Measurements from ENCODE around the gene BID. TPM values are rescaled to one million over a fixed set of nuclear protein-coding genes. Genes with fewer than 3 reads are reported as not detected.

Gene BID
- total RNA-seq, 1 experiment from 2014 or later: 52.6 TPM

DNA sequence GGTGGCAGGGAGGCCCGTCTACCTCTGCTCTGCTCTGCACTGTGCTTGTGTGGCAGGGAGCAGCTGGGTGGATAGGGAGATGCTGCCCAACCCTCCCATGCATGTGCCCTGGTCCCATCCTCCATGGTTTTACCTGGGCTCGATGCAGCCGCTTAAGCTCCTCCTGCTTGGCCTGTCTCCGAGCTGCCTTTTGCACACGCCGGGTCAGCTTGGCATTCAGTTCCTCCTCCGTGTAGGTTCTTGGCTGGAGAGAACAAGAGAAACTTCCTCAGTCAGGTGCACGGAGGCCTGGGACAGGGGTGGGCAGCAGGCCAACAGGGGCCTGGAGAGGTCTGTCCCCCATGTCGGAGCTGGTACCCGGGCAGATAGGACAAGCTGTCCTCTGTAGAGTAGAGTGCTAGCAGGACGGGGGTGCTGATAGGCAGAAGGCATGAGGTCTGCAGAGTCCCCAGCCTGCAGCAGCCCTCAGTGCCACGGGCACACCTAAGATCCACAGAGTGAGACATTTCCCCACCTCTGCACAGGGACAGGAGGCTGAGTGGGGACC, 36.4 kb upstream of the BID start:
- no peak overlapping the region for H3K4me3 ChIP-seq (ENCODE audit: insufficient read depth, low read depth, low read length)
- H3K36me3 ChIP-seq (replicated peaks; ENCODE audit: control insufficient read depth, insufficient read depth, low read length): no peaks in the 10 kb centered on the region; the same call in 1 of the 2 replicates
- DNase-seq: no peak
- no peaks in the 10 kb centered on the region for H3K27me3 ChIP-seq (ENCODE audit: control insufficient read depth, insufficient read depth, low read length)

DNA sequence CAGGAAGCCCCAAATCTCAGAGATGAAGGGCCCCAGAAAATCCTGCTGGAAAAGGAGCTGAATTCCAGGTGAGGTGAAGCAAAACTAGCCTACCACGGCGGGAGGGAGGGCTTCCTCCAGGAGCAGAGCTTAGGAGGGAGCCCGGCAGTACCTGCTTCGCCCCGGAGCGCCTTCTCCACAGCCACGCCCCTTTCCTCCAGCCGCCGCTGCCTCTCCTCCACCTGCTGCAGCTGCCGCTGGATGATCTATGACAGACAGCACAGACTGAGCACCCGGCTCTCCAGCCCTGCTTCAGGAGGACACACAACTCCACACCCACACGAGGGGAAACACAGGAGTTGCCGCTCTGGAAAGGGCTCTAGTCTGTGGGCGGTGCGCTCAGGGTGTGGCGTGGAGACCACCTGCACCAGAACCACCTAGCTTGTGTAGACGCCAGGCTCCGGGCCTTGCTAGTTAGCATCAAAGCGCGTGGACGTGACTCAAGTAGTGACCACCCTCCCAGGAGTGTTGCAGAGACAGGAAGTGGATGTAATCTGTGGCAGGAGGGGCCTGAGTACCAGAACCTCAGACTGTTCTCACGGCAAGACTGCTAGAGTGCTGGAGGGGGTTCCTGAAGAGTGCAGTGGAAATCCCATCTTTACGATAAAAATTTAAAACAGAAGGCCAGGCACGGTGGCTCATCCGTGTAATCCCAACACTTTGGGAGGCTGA, 34.6 kb upstream of the BID start:
- H3K27me3 ChIP-seq (ENCODE audit: control insufficient read depth, insufficient read depth, low read length): no peaks in the 10 kb centered on the region
- DNase-seq: no peak

DNA sequence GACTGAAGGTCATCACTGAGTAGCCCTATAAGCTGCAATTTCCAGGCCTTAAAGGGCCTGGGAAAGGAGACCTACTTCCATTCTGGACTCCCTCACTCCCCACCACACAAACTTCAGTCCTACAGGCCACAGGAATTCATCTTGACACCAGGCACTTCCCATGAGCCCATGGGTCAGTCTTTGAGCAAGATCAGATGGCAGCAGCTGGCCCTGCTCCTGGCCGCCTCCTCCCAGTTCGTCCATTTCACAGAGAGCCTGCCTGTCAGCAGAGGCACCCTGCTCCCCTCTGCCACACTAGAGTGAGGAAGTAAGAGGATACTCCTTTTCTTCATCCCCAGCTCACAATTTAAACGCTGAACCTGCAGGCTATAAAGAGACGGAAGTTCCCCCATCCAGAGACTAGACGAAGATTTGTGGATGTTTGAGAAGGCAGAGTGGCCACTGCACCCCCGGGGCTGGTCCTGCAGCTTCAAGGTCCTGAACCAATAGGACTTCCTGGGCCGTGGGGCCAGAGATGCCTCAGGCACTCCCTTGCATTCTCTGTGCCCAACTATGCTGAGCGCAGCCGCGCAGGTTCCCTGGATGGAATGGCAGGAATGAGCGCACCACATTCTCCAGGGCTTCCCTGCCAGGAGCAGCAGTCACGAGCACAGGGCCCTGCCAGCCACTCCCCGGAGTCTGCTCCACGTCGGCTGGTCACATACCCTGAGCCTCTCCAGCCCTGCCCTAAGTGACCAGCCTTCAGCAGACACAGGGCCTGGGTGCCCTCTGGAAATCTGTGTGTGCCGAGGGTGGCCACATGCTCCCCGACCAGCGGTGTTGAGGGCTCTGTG, 33.5 kb upstream of the BID start:
- Histone ChIP-seq H3K4me3 (ENCODE audit: insufficient read depth, low read depth, low read length) (no peak overlapping the region), H3K36me3 (replicated peaks; ENCODE audit: control insufficient read depth, insufficient read depth, low read length) (no peaks in the 10 kb centered on the region), H3K27me3 (ENCODE audit: control insufficient read depth, insufficient read depth, low read length) (no peaks in the 10 kb centered on the region)
- no peak for DNase-seq

More for the DNA sequence above, 34.6 kb upstream of the BID start:
- Histone ChIP-seq H3K36me3 (replicated peaks; ENCODE audit: control insufficient read depth, insufficient read depth, low read length) (no peaks in the 10 kb centered on the region; the same call in 1 of the 2 replicates), H3K4me3 (ENCODE audit: insufficient read depth, low read depth, low read length) (no peak overlapping the region)

DNA sequence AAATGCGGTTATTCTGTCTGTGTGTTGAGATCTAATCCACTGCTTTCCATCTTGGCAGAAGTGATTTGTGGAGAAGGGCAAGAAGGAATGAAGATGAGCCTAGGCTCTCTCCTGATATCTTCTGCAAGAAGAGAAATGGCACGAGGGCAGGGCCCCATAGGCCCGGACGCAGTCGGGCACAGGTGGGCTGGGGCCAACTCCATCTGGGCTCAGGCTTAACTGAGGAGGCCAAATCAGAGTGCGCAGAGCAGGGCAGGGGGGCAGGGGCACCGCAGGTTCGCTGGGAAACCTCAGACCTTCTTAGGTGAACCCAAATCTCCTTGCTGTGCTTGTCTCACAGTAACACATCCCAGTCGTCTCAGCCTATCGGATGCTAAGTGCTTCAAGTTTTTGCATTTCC, 32.8 kb upstream of the BID start:
- DNase-seq: no peak
- no peak overlapping the region for H3K4me3 ChIP-seq (ENCODE audit: insufficient read depth, low read depth, low read length)
- no peaks in the 10 kb centered on the region for H3K36me3 ChIP-seq (replicated peaks; ENCODE audit: control insufficient read depth, insufficient read depth, low read length)
- H3K27me3 ChIP-seq (ENCODE audit: control insufficient read depth, insufficient read depth, low read length): no peaks in the 10 kb centered on the region

DNA sequence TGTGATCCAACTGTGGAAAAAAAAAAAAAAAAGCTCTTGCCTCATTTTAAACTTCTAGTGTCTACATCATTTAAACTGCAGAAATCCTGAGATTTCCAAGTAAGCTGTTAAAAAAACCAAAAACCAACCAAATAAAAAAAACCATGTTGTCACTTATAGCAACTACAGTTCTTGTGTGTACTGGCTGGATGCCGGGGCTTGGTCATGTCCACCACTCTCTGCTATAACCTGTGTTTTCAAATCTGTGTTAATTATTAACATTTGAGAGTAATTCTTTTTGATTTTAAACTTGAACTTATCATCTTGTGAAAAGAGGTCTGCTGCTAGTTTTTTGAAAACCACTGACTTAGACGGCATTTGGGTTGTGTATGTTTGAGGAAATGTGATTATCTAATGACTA, 32.2 kb upstream of the BID start:
- Histone ChIP-seq H3K36me3 (replicated peaks; ENCODE audit: control insufficient read depth, insufficient read depth, low read length) (no peaks in the 10 kb centered on the region), H3K4me3 (ENCODE audit: insufficient read depth, low read depth, low read length) (no peak overlapping the region), H3K27me3 (ENCODE audit: control insufficient read depth, insufficient read depth, low read length) (no peaks in the 10 kb centered on the region)
- no peak for DNase-seq

DNA sequence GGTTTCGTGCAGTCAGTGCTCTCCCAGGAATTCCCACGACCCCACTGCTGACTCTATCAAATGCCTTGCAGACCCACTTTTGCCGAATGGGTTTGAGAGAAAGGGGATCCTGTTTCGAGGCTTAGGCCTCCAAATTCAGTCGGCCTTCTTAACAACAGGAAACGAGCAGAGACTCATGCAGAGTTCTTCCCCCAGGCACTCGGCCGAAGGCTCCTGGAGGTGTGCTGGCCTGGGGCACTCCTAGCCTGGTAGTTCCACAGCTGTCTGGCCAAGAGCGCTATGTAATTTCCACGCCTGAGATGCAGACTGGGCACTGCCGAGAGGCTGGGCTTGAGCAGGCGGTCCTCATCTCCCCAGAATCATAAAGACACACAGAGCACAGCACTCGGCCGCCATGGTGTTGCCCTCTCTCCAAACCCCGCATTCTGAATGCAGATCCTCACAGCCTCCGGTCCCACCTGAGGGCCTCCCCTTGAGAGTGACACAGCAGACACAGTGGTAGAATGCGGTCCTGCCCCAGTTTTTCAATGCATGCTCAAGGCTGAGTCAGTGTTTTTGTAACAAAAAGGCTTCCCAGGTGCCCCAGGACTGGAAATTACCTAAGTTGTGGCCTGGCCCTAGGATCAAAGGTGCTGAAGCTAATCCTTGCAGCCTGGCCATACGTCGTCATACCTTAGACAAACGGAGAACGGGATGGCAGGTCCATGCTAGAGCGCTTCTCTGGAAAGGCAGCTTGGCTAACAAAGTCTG, 30.2 kb upstream of the BID start:
- Histone ChIP-seq H3K4me3 (ENCODE audit: insufficient read depth, low read depth, low read length) (no peak overlapping the region), H3K36me3 (replicated peaks; ENCODE audit: control insufficient read depth, insufficient read depth, low read length) (no peaks in the 10 kb centered on the region), H3K27me3 (ENCODE audit: control insufficient read depth, insufficient read depth, low read length) (no peaks in the 10 kb centered on the region)
- DNase-seq: no peak

DNA sequence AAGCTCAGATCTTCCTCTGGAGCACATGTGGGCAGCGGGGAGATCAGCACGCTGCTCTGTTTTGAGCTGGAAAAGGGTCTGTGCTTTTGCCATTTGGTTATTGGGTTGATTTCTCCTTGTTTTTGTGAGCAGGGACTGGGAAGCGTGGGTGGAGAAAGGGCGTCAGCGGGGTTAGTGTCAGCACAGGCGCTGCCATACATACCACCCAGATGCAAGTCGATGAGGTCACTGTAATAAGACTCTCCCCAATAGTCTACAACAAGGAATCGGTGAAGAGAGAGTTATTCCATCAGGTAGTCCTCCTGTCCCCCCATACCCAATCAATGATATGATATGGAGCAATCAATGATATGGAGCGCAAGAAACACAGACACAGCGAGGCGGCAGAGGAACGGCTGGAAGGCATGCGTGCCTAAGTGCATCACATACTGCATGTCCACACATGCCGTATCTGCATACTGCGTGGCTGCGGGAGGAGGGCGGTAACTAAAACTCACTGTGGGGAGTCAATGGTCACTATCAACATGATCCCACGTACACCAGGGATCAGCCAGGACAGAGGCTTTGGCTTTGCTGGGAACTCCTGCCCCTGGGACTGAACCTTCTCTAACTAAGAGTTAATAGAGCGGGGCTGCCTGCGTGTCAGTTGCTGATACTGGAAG, 29.5 kb upstream of the BID start:
- Histone ChIP-seq H3K36me3 (replicated peaks; ENCODE audit: control insufficient read depth, insufficient read depth, low read length) (no peaks in the 10 kb centered on the region), H3K27me3 (ENCODE audit: control insufficient read depth, insufficient read depth, low read length) (no peaks in the 10 kb centered on the region), H3K4me3 (ENCODE audit: insufficient read depth, low read depth, low read length) (no peak overlapping the region)
- no peak for DNase-seq

DNA sequence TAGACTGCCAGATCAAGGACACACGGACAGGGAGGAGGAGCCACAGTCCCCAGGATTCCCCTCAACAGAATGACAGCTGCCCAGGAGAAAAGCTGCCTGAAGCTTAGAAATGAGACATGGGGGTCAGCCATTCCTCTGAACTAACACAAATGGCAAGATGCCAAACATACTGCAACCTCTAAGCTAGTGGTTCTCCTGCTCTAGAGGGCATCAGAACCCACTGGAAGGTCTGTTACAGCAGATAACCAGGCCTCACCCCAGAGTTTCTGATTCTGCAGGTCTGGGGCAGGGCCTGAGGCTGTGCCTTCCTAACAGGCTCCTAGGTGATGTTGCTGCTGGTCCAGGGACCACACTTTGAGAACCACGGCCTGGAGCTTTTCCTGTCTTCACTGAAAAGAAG, 28.6 kb upstream of the BID start:
- H3K4me3 ChIP-seq (ENCODE audit: insufficient read depth, low read depth, low read length): no peak overlapping the region
- no peak for DNase-seq
- H3K27me3 ChIP-seq (ENCODE audit: control insufficient read depth, insufficient read depth, low read length): no peaks in the 10 kb centered on the region
- no peaks in the 10 kb centered on the region for H3K36me3 ChIP-seq (replicated peaks; ENCODE audit: control insufficient read depth, insufficient read depth, low read length)

DNA sequence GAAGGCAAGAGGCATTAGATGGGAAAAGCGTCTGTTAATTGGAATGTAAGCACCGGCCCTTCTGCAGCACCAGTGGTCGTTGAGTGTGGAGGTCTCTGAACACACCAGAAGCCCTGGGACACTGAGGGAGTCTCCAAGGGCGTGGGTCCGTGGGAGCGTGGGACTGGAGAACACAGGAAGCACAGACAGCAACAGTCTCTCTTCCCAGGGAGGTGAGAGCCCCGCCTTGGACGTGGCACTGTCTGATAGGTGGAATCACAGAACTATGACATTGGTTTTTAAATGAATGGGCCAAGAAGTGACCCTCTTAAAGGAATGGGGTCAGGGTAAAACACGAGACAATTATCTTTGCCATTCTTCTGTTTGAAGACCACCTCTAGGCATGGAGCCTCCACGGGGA, 28.1 kb upstream of the BID start:
- DNase-seq: no peak
- no peaks in the 10 kb centered on the region for H3K27me3 ChIP-seq (ENCODE audit: control insufficient read depth, insufficient read depth, low read length)
- no peaks in the 10 kb centered on the region for H3K36me3 ChIP-seq (replicated peaks; ENCODE audit: control insufficient read depth, insufficient read depth, low read length)
- H3K4me3 ChIP-seq (ENCODE audit: insufficient read depth, low read depth, low read length): no peak overlapping the region

DNA sequence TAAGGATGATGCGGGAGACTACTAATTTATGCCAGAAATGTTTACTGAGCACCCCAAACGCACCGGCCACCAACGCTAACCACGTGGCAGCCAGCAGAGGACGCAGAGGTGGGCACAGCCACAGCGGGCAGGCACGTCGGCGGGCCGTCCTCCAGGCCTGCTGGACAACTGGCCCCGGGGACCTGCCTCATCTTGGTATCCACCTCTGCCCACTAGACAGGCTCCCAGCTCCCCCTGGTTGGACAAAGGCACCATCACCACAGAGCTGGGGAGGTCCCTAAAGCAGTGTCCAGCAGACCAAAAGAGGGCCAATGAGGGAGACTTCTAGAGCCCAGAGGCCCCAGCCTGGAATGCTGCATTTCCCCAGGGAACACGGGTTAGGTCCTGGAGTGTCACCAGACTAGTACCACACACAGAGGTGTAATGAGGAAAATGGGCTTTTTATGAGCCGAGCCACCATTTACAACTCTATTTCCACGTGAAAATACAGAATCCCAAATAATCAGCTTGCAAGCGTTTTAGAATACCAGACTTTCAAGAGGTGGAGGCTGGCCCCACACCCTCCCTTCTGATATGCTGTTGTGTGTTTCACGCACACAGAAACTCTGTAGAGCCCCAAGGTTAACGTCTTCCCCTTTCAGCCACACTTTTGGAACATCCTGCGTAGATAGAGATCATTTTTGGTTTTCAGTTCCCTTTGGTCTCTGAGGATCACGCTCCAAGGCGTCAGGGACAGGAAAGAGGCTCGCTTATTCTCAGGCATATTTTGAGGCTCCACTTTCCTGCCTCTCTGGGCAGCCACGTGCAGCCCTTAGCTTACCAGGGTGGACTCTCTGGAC, 23.7 kb upstream of the BID start:
- H3K4me3 ChIP-seq (ENCODE audit: insufficient read depth, low read depth, low read length): no peak overlapping the region
- DNase-seq: no peak
- no peaks in the 10 kb centered on the region for H3K36me3 ChIP-seq (replicated peaks; ENCODE audit: control insufficient read depth, insufficient read depth, low read length)
- H3K27me3 ChIP-seq (ENCODE audit: control insufficient read depth, insufficient read depth, low read length): no peaks in the 10 kb centered on the region

DNA sequence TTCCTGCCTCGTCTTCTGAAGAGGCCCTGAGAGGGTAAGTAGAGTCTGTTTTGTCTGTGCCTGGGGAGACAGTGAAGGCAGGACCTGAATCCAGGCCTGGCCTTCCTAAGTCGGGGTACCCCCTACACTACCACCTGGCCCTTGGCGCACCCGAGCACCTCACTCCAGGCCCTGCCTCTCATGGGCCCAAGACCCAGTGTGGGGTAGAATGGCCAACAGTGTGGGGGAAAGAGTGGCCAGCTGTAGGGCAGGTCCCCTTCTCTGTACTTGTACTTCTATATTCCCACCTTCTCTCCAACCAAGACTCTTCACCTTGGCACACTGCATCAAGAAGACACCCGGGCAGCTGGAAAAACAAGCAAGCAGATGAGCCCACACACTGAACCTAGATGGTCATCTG, 22.4 kb upstream of the BID start:
- Histone ChIP-seq H3K36me3 (replicated peaks; ENCODE audit: control insufficient read depth, insufficient read depth, low read length) (no peaks in the 10 kb centered on the region), H3K4me3 (ENCODE audit: insufficient read depth, low read depth, low read length) (no peak overlapping the region)
- no peak for DNase-seq

DNA sequence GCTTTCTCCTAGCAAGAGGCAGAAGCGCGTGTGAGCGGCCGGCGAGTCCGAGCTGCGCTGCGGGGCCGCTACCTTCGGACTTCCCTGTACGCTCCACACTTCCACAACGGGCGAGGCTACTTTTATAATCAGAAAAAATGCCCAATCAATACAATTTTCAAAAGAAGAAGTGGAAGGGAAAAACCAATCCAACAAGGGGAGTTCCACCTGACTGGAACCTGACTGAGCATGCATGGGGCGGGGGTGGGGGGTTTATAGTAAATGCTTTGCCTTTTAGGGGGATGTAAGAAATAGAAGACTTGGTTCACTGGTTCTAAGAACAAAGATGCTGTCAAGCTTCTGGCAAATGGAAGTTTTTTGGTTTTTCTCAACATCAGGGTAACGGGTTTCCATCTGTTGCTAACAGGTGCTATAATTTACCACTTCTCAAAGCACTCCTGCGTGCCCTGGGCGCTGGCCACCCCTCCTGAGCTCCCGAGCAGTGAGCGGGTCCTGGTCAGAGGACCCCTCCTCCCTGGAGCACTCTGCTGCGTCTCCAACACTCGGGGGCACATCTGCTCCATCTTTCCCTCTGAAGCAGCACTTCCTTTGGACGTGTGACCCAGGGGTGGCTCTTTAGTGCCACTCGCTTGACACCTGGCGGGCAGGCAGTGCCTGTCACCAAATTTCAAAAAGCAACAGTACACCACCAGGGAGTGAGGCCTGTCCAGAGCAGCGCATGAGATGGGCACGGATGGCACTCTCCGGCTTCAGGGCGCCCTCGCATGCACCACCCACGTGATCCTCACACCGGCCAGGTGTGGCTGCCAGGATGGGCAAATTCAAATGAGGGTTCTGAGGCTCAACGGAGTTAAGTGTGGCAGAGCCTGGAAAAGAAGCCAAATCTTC, 21.6 kb upstream of the BID start:
- Histone ChIP-seq H3K36me3 (replicated peaks; ENCODE audit: control insufficient read depth, insufficient read depth, low read length) (no peaks in the 10 kb centered on the region), H3K4me3 (ENCODE audit: insufficient read depth, low read depth, low read length) (no peak overlapping the region), H3K27me3 (ENCODE audit: control insufficient read depth, insufficient read depth, low read length) (no peaks in the 10 kb centered on the region)
- no peak for DNase-seq

More for the DNA sequence above, 22.4 kb upstream of the BID start:
- no peaks in the 10 kb centered on the region for H3K27me3 ChIP-seq (ENCODE audit: control insufficient read depth, insufficient read depth, low read length)
